HUES6 (cell line): Measurements from ENCODE around the gene ZDHHC14.

ENCODE experiments used
- H3K27ac ChIP-seq: 2 replicates; pipeline ENCODE4 v1.7.0; 2013; ENCODE audit warnings: low read depth, mild to moderate bottlenecking, low read length, inconsistent platforms
- H3K27me3 ChIP-seq: 2 replicates; pipeline ENCODE4 v1.6.1; 2013; ENCODE audit warnings: low read length; ENCODE audit not compliant: control insufficient read depth, insufficient read depth
- H3K36me3 ChIP-seq: 2 replicates; pipeline ENCODE4 v1.6.1; 2013; ENCODE audit warnings: low read length; ENCODE audit not compliant: control insufficient read depth, insufficient read depth
- H3K4me1 ChIP-seq: 2 replicates; pipeline ENCODE4 v1.6.1; 2013; ENCODE audit warnings: low read length; ENCODE audit not compliant: control insufficient read depth, insufficient read depth
- H3K4me3 ChIP-seq: 2 replicates; pipeline ENCODE4 v1.5.1; 2013; ENCODE audit warnings: low read depth, low read length
- H3K9ac ChIP-seq: one replicate; pipeline ENCODE4 v1.6.1; 2013; ENCODE audit warnings: mild to moderate bottlenecking, low read length
- H3K9me3 ChIP-seq: 2 replicates; pipeline ENCODE4 v1.6.1; 2013; ENCODE audit warnings: low read depth, low read length; ENCODE audit not compliant: control insufficient read depth, insufficient read depth

The ZDHHC14 gene

DNA sequence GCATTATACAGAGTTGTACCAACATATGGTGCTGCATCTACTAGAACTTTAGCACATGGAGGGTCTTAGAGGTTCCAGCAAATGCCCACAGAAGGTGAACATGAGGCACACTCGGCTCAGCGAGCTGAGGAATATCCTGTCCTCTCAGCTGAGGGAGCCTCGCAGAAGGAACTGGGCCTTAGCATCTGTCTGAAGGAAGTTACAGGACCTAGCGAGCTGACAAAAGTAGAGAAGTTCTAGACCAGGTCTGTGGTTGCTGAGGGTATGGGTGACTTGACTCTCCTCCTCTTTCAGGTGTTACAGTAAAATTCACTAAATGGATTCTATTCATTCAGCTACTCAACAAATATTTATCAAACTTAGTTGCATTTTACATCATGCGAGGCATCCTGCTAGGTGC lies 157.2 kb downstream of the ZDHHC14 start:
- Histone ChIP-seq H3K36me3 (no peaks in the 10 kb centered on the region), H3K9me3 (no peaks in the 10 kb centered on the region), H3K4me3 (no peak overlapping the region), H3K4me1 (peaks cover 24% of the 10 kb centered on the region), H3K9ac (no peak overlapping the region), H3K27me3 (no peaks in the 10 kb centered on the region), H3K27ac (no peak overlapping the region)

DNA sequence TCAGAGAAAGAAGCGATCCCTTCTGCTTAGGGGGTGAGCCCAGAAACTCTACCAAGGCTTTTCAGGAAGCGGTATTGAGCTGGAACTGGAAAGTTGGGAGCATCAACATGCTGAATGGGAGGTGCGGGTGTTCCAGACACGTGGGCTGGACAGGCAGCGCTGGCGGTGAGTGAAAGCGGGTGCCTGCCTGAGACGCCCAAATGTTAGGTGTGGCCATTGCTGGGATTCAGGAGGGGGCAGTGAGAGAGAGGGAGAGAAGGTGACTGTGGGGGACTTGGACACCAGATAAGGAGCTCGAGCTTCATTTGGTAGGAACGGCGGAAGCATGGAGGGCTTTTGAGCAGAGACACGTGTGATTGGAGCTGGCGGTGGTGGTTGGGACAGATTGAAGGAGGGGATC lies 157.7 kb downstream of the ZDHHC14 start:
- Histone ChIP-seq H3K36me3 (0 out of 2 replicates have a peak, but pooled peaks cover 3% of the 10 kb centered on the region), H3K9ac (no peak overlapping the region), H3K27ac (no peak overlapping the region)

DNA sequence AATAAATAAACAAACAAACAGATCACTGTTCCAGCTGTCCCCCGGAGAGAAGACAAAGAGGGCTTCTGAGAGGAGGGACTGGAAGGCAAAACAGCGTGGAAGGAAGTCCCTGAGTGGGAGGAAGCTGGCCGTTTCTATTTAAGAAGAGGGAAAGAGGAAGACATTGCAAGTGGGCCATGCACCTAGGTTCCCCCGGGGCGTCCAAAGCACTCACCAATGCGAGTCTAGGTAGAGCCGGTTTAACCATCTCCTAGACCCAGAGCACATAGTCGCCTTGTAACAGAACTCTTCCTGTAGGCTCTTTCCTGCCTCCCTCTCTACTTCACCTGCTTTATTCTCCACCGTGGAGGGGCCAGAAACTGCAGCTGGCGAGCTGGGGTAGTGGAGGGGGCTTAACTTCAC lies 158.4 kb downstream of the ZDHHC14 start:
- Histone ChIP-seq H3K4me3 (no peak overlapping the region), H3K9ac (no peak overlapping the region), H3K36me3 (0 out of 2 replicates have a peak, but pooled peaks cover 3% of the 10 kb centered on the region), H3K27ac (no peak overlapping the region), H3K27me3 (no peaks in the 10 kb centered on the region), H3K4me1 (peaks cover 15% of the 10 kb centered on the region), H3K9me3 (no peaks in the 10 kb centered on the region)

More for the DNA sequence above, 157.7 kb downstream of the ZDHHC14 start:
- H3K4me1 ChIP-seq = peaks cover 19% of the 10 kb centered on the region
- H3K27me3 ChIP-seq = no peaks in the 10 kb centered on the region
- no peaks in the 10 kb centered on the region for H3K9me3 ChIP-seq
- H3K4me3 ChIP-seq = no peak overlapping the region

DNA sequence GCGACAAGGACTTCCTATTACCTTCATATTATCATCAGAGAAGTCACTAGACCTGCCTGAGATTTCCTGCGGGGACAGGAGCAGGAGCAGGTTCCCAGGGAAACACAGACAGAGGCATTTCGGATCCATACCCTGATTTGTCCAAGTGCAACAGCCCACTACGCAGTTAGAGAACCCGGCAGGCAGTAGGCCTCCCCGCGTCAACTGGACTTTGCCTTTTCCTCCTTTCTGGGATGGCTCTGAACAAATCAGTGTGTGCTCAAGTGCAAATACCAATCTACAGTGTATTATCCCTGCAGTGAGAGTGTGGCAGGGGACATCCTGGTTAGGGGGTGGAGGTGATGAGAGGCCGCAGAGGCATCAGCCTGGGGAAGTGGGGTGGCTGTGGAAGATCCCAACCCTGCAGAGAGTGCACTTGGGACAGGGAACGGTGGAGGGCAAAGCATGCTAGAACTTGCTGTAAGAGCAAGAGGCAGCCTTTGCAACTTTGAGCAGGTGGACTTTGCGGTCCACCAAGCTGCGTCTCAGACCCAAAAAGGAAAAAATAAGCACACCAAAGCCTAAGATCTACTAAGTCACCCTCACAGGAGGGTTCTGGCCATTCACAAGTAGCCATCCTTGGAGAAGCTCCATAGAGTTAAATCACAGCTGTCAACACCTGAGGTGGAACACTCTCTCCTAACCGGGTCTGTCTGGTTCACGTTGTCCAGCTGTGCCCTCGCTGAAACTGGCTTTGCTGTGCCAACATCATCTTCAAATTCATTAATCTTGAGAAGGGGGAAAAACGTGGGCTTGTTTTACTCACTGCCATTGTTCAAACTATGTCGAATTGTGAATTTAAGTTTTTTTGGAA lies 159.1 kb downstream of the ZDHHC14 start:
- H3K27ac ChIP-seq = no peak overlapping the region
- H3K9me3 ChIP-seq = peaks cover 4% of the 10 kb centered on the region; the same call in 1 of the 2 replicates
- H3K4me3 ChIP-seq = no peak overlapping the region
- 0 out of 2 replicates have a peak, but pooled peaks cover 3% of the 10 kb centered on the region for H3K36me3 ChIP-seq
- H3K9ac ChIP-seq = no peak overlapping the region
- peaks cover 10% of the 10 kb centered on the region for H3K4me1 ChIP-seq
- no peaks in the 10 kb centered on the region for H3K27me3 ChIP-seq

DNA sequence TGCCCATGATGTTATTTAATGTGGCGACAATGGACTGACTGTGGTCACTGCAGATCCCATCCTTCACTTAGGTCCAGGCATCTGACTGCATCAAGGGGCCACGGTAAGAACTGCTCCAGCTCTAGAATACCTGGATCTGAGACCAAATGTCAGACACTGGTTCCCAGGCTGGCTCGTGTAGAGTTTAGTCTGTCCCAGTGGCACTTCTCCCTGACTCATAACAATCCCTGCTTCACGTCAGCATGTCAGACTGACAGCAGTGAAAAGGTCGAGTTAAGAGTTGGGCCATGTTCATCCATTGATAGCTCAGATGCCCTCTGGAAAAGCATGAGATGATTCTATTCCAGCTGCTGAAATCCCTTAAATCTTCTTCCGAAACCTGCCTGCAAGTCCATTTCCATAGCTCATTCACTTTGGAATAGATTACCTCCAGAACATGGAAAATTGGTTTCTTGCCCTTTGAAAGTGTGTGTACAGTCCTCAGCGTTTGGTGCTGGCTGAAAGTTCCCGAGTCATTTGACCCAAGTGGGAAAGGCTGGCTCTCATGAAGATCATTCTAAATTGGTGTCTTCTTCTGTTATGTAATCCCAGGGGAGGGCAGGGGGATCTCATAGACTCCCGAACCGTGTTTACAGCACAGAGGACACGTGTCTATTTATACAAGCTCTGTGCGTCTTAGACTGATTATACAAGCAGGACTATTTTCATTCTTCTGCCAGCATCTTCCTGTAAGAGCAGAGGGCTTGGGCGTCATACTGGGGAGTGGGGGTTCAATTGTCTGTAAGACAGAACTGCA lies 160.8 kb downstream of the ZDHHC14 start:
- no peak overlapping the region for H3K4me3 ChIP-seq

DNA sequence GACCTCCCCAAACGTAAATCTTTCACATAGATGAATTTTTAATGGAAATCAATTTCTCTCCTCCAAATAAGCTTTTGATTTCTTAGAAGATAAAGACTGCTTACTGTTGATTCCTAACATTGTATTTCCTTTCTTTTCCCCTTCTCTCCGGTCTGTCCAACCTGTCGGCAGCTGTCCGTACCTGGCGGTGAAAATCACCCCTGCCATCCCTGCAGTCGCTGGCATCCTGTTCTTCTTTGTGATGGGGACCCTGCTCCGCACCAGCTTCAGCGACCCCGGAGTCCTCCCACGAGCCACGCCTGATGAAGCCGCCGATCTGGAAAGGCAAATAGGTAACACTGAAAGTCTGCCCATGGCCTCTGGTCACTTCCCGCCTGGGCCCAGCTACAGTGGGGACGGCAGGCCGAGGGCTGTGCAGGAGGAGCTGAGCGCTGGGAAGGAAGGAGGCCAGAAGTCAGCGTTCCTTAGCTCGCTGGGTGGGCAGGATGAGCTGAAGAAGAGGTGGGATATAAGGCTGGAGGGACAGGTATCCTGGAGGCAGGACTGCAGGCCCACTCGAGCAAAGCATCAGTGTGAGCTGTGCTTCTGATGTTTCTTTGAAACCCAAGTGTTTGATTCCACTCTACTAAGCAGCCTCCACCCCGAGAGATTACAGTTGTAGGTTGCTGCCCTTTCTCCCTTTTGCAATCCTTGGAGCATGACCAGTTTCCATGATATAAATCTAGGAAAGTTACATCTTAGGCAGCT lies 161.6 kb downstream of the ZDHHC14 start:
- H3K27ac ChIP-seq = no peak overlapping the region
- no peaks in the 10 kb centered on the region for H3K27me3 ChIP-seq

More for the DNA sequence above, 160.8 kb downstream of the ZDHHC14 start:
- no peak overlapping the region for H3K9ac ChIP-seq
- H3K36me3 ChIP-seq = 0 out of 2 replicates have a peak, but pooled peaks cover 3% of the 10 kb centered on the region
- H3K9me3 ChIP-seq = peaks cover 4% of the 10 kb centered on the region; the same call in 1 of the 2 replicates
- no peaks in the 10 kb centered on the region for H3K27me3 ChIP-seq
- H3K4me1 ChIP-seq = peaks cover 5% of the 10 kb centered on the region
- no peak overlapping the region for H3K27ac ChIP-seq

DNA sequence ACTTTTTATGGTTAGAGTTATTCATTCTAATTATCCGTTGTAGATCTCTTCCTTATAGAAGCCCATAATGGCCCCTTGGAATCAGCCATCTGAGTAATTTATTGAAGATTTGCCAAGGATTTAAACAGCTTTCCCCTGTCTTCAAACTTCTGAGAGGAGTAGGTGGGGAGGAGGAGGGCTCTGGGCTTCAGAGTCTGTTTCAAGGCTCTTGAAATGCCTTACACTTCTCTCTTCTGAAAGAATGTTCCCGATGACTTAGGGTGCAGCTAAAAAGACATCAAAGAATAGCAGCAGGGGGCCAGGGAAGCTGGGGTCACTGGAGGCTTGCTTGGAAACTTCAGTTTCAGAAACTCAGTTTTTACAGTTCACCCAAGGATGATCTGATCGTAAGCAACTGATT lies 165.3 kb downstream of the ZDHHC14 start:
- Histone ChIP-seq H3K36me3 (0 out of 2 replicates have a peak, but pooled peaks cover 3% of the 10 kb centered on the region), H3K9me3 (peaks cover 4% of the 10 kb centered on the region; the same call in 1 of the 2 replicates), H3K4me1 (peaks cover 18% of the 10 kb centered on the region), H3K4me3 (no peak overlapping the region), H3K27me3 (no peaks in the 10 kb centered on the region), H3K9ac (no peak overlapping the region), H3K27ac (no peak overlapping the region)

More for the DNA sequence above, 161.6 kb downstream of the ZDHHC14 start:
- Histone ChIP-seq H3K4me1 (peaks cover 9% of the 10 kb centered on the region), H3K36me3 (0 out of 2 replicates have a peak, but pooled peaks cover 3% of the 10 kb centered on the region), H3K9me3 (peaks cover 4% of the 10 kb centered on the region; the same call in 1 of the 2 replicates), H3K9ac (no peak overlapping the region), H3K4me3 (no peak overlapping the region)

DNA sequence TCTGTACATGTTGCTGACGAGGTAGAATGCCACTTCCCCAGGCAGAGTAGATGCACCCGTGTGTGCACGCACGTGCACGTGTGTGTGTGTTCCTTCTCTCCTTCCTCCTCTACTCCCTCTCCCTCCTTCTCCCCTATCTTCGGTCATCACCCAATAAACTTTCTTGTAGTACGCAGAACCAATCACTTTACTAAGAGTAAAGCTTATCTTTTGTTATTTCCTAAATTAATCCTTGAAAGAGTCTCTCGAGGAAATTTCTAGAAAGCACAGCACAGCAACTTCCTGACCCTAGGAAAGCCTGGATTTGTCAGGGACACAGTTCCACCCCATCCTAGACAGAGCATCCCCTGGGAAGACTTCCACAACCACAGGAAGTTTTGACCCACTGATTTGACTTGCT lies 166.1 kb downstream of the ZDHHC14 start:
- H3K36me3 ChIP-seq = 0 out of 2 replicates have a peak, but pooled peaks cover 3% of the 10 kb centered on the region
- no peak overlapping the region for H3K27ac ChIP-seq
- H3K27me3 ChIP-seq = no peaks in the 10 kb centered on the region
- H3K9me3 ChIP-seq = peaks cover 4% of the 10 kb centered on the region; the same call in 1 of the 2 replicates
- no peak overlapping the region for H3K4me3 ChIP-seq
- peaks cover 25% of the 10 kb centered on the region for H3K4me1 ChIP-seq
- no peak overlapping the region for H3K9ac ChIP-seq

DNA sequence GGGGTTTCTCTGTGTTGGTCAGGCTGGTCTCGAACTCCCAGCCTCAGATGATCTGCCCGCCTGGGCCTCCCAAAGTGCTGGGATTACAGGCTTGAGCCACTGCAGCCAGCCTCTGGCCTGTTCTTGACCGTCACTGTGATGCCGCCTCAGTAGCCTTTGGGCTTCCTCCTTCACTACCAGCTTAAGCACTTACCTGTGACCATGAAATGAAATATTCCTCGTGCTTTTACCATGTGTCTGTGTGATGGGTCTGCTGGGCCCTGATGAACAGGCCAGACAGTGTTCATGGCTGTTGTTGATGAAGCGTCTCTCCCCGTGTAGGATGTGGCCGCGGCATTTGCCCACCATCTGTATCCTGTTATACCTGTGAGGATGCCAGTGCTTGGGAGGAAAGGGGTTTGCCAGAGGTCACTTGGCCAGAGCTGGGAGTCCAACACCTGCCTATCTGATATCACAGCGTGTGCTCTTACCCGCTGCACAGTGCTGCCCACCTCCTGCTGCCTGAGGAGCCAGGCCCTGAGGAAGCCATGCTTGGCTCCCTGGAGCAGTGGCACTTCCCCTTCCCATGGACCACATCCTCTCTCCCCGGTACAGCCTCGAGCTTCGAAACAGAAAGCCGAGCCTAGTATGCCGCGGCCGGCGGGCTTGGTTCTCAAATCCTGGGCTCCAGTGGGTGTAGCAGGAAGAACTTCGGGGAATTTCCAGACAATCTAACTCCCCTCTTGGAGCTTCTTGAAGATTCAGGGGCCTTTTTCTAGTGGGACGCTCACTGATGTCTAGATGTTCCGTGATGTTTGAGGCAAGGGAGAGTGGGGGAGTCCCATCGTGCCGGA lies 167.9 kb downstream of the ZDHHC14 start:
- no peaks in the 10 kb centered on the region for H3K36me3 ChIP-seq
- H3K9me3 ChIP-seq = peaks cover 4% of the 10 kb centered on the region; the same call in 1 of the 2 replicates
- no peaks in the 10 kb centered on the region for H3K27me3 ChIP-seq
- H3K4me1 ChIP-seq = peaks cover 41% of the 10 kb centered on the region
- no peak overlapping the region for H3K27ac ChIP-seq
- no peak overlapping the region for H3K4me3 ChIP-seq
- no peak overlapping the region for H3K9ac ChIP-seq

DNA sequence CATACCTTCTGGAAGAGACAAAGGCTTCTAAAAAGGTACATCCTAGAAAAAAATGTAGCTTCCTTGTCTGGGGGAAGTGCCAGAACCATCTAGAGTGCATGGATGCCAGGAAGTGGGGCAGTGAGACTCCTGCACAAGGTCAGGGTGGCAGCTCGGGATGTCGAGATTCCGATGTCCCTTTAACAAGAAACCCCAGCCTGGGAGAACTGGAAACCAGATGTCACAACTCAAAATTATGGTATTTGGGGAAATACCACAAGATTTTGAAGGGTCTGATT lies 168.4 kb downstream of the ZDHHC14 start:
- Histone ChIP-seq H3K4me1 (peaks cover 41% of the 10 kb centered on the region), H3K4me3 (no peak overlapping the region), H3K36me3 (no peaks in the 10 kb centered on the region), H3K9ac (no peak overlapping the region), H3K27ac (no peak overlapping the region), H3K27me3 (no peaks in the 10 kb centered on the region), H3K9me3 (peaks cover 4% of the 10 kb centered on the region; the same call in 1 of the 2 replicates)
